ENCODE data around the gene GM2A.
"Not testable (repeated sequence)": the region's sequence is repeated elsewhere in the genome, so short reads cannot be mapped to it uniquely, and the experiment has no call there.

GM2A gene

DNA sequence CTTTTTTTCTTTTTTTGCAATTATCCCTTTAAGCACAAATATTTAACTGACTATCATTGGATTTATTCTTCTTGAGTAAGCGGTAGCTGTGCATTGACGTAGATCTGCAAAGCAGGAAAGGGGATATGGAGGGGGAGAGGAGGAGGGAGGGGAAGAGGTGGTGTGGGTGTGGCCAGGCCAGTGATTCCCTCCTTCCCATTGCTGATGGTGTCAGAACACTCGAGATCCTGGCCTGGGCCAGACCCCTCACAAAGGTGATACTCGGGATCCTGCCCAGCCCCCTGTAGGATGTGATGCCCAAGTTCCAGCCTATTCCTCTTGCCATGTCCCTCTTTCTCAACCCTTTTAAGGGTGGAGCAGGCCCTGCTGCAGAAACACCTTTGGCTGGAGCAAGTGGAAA lies 40.6 kb downstream of the GM2A start:
- DNase-seq (ENCODE audit: low read depth), result no peak

GRCh38 chr5:151295138-151295537 lies 42.2 kb downstream of the GM2A start:
- no peak for DNase-seq (ENCODE audit: low read depth)

DNA sequence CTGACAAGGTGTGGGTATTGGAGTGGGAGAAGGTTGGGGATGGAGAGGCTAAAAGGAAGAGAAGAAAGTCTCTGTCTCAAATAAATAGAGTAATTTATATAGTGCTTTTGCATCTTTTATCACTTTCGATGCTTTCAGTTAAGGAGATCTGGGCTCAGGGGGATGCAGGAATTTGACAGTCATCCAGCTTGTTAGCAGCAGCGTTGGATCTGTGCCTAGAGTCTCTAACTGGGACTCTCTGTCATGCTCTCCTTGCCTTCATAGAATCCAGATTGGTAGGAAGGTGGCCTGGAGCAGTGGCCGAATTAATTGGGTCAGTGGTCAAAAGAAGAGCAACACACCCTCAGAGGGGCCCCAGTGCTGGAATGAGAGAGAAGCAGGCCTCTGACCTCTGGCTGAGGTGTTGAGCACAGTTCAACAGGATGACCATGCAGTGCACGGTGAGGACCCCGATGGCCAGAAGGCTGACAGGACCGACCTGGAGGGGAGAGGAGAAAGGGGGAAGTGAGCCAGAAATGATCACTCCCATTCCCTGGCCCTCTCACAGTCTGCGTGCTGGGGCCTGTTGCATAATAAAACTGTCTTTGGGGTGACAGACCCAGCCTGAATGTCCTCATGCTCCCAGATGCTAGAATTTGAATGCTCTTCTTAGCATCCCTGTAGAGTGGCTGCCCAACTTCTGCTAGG lies 42.9 kb downstream of the GM2A start:
- no peak for DNase-seq (ENCODE audit: low read depth)

GRCh38 chr5:151296478-151296830 lies 43.5 kb downstream of the GM2A start:
- DNase-seq (ENCODE audit: low read depth), result no peak

DNA sequence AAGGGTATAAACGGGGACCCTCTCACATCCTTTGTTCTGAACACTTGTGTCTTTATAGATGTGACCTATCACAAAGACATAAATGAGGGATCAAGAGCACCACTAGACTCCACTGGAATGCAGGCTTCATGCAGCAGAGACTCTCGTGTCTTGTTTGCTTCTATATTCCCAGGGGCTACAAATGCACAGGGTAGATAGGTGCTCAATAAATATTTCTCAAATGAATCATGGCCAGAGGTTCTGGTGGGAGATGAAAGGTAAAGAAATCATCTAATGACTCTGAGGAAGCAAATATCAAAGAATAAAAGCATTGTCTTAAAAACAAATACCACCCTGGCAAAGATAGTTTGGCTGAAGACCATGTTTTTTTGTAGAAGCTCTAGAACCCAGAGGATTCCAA lies 44.0 kb downstream of the GM2A start:
- DNase-seq (ENCODE audit: low read depth), result no peak

GRCh38 chr5:151298063-151298855 lies 45.3 kb downstream of the GM2A start:
- DNase-seq (ENCODE audit: low read depth), result no peak

GRCh38 chr5:151303666-151304065 lies 50.7 kb downstream of the GM2A start, which contains the start of gene SLC36A3:
Gene SLC36A3 (minus strand): TSS chr5:151303766. CDS start chr5:151303354, 412 bp downstream.
- DNase-seq (ENCODE audit: low read depth), result no peak

- not testable (repeated sequence) for DNase-seq (ENCODE audit: low read depth)
Observed at GRCh38 chr5:151309266-151309665, 56.3 kb downstream of the GM2A start.

DNA sequence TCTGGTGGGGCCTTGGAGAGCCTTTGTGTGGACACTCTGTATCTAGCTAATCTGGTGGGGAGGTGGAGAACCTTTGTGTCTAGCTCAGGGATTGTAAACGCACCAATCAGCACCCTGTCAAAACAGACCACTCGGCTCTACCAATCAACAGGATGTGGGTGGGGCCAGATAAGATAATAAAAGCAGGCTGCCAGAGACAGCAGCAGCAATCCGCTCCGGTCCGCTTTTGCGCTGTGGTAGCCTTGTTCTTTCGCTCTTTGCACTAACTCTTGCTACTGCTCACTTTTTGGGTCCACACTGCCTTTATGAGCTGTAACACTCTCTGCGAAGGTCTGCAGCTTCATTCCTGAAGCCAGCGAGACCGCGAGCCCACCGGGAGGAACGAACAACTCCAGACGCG lies 56.8 kb downstream of the GM2A start:
- not testable (repeated sequence) for DNase-seq (ENCODE audit: low read depth)

DNA sequence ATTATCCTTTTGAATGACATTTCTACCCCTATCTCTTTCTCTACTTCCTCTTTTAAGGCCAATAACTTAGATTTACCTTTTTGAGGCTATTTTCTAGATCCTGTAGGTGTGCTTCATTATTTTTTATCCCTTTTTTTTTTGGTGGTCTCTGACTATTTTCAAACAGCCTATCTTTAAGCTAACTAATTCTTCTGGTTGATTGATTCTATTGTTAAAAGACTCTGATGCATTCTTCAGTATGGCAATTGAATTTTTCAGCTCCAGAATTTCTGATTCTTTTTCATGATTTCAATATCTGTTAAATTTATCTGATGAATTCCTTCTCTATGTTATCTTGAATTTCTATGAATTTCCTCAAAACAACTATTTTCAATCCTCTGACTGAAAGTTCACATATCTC lies 57.9 kb downstream of the GM2A start:
- DNase-seq (ENCODE audit: low read depth), result no peak

GRCh38 chr5:151312756-151313324 lies 59.9 kb downstream of the GM2A start:
- DNase-seq (ENCODE audit: low read depth), result no peak

- DNase-seq (ENCODE audit: low read depth), result no peak
Observed at GRCh38 chr5:151313357-151313756, 60.4 kb downstream of the GM2A start.

- peak; percentile 5 for DNase-seq (ENCODE audit: low read depth)
Observed at GRCh38 chr5:151315998-151316597, 63.1 kb downstream of the GM2A start.

DNA sequence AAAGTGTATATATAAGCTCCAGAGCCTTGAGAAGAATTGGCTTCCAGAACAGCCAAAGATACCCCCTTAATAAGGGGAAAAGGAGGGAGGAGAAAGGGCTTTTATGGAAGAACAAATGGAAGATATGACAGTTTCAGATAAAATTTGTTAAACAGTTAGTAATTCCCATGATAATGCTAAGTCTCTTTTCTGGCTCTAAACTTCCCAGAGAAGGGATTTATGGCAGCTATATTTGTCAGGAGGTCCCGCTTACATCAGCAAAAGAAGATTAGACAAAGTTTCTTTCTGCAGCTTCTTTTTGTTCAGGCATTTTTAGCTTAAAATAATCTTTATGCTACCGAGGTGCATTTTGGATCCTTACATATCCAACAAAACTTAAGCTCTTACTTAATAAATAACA lies 64.9 kb downstream of the GM2A start:
- DNase-seq (ENCODE audit: low read depth), result no peak

DNA sequence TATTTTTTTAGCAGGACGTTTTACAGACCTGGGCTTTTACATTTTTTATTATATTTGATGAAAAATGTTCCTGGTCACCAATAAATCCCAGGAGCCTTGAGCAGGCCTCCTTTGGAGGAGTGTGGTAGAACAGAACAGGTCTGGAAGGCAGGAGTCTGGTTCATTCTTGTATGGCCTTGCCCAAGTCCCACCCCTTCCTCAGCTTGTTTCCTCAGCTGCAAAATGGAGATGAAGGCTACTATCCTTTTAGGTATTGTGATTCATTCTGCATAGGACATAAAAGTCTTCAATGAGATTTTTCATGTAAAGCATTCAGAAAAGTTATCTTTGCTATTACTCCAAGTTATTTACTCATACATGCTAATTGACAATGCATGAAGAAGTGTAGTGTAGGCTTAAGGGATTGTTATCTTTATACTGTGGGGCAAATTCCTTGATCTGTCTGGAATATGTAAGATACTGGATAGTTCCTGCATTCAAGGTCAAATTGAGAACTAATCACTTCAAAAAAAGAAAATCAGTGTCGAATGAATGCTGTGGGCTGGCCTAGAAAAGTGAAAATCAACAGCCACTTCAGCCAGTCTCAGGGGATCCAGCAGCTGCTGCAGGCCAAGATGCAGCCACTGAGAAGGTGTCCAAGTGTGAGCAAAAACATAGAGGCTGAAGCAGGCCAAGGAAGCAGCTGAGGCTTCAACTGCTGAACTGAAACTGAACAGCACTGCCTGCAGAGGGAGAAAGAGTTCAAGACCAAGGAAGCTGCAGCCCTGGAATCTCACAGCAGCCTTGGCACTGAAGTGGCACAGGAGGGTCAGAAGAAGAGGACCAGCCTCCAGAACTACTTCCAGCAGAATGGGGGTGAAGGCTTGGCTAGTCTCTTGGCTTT lies 66.1 kb downstream of the GM2A start:
- no peak for DNase-seq (ENCODE audit: low read depth)
